ENCODE results near the gene SLC13A4.
A peak's percentile ranks its signal among the peaks of the same experiment; 100 is the strongest.
"Not testable (repeated sequence)": the region's sequence is repeated elsewhere in the genome, so short reads cannot be mapped to it uniquely, and the experiment has no call there.

SLC13A4 gene

DNA sequence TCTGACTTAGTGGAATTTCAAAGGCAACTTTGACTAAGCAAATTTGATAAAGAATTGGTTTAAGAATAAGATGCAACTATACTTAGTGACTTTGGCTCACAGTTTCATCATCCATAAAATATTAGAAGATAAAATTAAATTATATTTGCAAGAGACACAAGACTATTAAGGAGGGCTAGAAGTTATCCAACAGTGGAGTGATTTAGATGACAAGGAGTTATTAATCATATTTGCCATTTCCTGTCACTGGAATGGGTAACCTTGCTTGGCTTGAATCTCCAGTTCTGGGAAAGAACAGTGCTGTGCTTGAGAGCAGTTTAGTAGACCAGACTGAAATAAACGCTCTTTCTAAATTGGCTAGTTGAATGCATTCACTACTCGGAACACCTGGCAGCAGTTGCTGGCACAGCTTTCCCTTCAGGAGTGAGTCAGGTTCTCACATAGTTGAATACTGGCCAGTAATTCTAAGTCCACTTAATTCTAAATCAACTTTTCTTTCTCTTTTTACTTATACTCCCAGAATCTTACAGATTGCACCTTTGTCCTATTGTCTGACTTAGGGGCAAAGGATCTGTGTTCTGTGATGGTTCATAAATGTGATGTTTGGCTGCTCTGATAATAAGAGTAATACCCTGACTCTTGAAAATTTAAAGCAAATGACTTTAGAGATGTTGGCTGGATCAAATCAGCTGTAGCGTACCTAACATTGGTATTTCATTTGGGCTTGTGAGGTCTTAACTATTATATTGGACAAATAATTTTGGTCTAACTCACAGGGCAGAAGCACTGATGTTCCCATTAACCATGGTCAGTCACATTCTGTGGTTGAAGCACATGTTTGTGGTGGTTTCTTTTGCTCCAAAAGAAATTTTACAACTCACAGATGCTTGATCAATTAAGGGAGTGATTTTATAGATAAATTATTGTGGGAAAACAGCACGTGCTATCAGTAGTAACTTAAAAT, 49.1 kb downstream of the SLC13A4 start:
- no peak overlapping the region for H3K4me3 ChIP-seq (ENCODE audit: low read depth, low read length)
- no peak for DNase-seq (ENCODE audit: low read depth)
- TF ChIP-seq, protein P1, sequence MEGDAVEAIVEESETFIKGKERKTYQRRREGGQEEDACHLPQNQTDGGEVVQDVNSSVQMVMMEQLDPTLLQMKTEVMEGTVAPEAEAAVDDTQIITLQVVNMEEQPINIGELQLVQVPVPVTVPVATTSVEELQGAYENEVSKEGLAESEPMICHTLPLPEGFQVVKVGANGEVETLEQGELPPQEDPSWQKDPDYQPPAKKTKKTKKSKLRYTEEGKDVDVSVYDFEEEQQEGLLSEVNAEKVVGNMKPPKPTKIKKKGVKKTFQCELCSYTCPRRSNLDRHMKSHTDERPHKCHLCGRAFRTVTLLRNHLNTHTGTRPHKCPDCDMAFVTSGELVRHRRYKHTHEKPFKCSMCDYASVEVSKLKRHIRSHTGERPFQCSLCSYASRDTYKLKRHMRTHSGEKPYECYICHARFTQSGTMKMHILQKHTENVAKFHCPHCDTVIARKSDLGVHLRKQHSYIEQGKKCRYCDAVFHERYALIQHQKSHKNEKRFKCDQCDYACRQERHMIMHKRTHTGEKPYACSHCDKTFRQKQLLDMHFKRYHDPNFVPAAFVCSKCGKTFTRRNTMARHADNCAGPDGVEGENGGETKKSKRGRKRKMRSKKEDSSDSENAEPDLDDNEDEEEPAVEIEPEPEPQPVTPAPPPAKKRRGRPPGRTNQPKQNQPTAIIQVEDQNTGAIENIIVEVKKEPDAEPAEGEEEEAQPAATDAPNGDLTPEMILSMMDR (IDR thresholded peaks at IDR 0.05; ENCODE audit: insufficient read depth, low read depth, low read length, missing control alignments): no peak

DNA sequence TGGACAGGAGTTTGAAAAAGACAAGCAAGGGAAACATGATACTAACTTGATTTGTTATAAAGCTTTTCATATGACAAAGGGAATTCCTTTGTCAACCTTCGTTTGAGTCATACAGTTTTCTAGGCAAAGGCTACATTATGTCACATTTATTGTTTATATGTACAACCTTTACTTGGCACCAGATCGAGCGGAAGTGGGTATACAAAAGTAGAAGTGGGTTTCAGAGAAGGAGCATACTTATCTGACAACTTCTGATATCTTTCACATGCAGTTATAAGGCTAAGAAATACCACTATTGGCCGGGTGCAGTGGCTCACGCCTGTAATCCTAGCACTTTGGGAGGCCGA, 54.7 kb downstream of the SLC13A4 start:
- DNase-seq (ENCODE audit: low read depth): no peak

DNA sequence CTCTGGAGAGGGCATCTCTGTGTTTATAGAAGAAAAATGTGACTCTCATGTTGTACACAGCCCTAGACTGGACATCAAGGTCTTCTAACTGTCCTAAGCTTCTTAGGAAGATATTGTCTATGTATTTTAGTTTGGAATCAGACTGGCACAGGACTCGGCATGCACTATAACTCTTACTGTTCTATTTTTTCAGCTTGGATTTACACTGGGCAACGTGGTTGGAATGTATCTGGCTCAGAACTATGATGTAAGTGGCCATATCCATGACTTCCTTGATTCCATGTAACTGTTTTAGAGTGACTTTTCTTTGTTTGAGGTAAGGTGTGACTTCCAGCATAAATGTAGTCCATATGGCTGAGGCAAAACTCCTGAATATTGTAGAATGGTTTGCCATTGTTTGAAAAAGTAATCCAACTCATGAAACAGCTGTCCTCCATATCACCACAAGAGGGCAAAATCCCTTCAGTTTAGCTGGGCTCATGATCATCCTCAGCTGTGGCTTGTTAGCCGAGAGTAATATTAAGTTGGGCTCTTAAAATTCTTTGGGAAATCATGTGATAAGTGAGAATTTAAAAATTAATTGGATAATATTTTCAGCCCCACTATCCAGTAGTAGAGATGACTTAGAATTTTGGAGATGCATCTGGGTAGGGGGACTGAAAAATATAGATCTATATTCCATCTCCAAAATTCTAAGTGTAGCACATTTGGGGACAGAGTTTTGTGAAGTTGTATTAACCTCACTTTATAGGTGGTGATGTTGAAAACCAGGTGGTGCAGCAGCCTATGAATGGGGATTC, 55.2 kb downstream of the SLC13A4 start:
- DNase-seq (ENCODE audit: low read depth): peak; percentile 60
- no peak overlapping the region for H3K4me3 ChIP-seq (ENCODE audit: low read depth, low read length)
- TF ChIP-seq, protein P1 (IDR thresholded peaks at IDR 0.05; ENCODE audit: insufficient read depth, low read depth, low read length, missing control alignments): peak; percentile 73

More for the DNA sequence above, 54.7 kb downstream of the SLC13A4 start:
- TF ChIP-seq, protein P1 (IDR thresholded peaks at IDR 0.05; ENCODE audit: insufficient read depth, low read depth, low read length, missing control alignments): no peak
- no peak overlapping the region for H3K4me3 ChIP-seq (ENCODE audit: low read depth, low read length)

DNA sequence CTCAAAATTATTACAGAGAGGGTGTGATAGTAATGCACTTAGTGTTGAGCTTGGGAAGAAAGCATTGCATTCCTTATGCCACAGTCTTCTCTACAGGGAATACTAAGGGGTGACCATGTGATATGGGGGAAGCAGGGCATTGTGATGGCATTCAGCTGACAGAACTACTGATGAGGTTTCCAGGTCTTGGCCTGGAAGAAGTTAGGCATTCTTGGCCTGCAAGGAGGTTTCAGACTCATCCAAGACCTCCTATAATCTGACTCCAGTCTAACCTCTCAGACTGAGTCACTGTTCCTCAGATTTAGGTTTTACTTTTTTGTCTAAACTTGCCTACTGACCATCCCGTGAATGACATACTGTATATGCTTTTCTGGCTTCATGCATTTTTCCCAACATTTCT, 57.8 kb downstream of the SLC13A4 start:
- TF ChIP-seq, protein P1 (IDR thresholded peaks at IDR 0.05; ENCODE audit: insufficient read depth, low read depth, low read length, missing control alignments): no peak
- no peak overlapping the region for H3K4me3 ChIP-seq (ENCODE audit: low read depth, low read length)
- DNase-seq (ENCODE audit: low read depth): no peak

DNA sequence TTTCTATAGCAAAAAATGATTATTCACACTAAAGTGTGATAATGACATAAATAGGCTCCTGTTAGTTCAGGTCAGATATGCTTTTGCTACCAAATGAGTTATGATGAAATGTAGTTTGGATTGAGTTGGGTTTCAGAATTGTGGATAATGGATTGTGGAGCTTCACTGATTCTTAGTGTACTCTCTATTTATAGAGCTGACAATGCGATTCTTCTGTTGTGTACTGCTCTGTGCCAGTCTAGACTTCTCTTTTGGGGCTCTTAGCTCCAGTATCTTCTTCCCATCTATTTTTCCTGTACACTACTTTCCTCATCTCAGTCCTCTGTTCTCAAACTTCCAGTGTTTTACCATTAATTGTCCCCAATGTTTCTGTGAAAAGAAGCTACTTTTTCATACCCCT, 58.2 kb downstream of the SLC13A4 start:
- H3K4me3 ChIP-seq (ENCODE audit: low read depth, low read length): no peak overlapping the region
- no peak for DNase-seq (ENCODE audit: low read depth)
- TF ChIP-seq, protein P1 (IDR thresholded peaks at IDR 0.05; ENCODE audit: insufficient read depth, low read depth, low read length, missing control alignments): no peak

DNA sequence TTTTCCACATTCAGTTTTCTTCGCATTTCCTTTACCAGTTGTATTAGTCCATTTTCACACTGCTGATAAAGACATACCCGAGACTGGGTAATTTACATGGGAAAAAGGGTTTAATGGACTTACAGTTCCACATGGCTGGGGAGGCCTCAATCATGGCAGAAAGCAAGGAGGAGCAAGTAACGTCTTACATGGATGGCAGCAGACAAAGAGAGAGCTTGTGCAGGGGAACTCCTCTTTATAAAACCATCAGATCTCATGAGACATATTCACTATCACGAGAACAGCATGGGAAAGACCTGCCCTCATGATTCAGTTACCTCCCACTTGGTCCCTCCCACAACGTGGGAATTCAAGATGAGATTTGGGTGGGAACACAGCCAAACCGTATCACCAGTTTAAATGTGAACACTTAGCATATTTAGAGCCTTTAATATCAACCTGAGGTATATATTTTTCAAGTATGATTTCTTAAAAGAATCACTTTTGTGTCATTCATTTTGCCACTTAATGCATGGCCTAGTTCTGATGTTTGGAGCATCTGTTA, 59.1 kb downstream of the SLC13A4 start:
- H3K4me3 ChIP-seq (ENCODE audit: low read depth, low read length); DNase-seq (ENCODE audit: low read depth): not testable (repeated sequence)

DNA sequence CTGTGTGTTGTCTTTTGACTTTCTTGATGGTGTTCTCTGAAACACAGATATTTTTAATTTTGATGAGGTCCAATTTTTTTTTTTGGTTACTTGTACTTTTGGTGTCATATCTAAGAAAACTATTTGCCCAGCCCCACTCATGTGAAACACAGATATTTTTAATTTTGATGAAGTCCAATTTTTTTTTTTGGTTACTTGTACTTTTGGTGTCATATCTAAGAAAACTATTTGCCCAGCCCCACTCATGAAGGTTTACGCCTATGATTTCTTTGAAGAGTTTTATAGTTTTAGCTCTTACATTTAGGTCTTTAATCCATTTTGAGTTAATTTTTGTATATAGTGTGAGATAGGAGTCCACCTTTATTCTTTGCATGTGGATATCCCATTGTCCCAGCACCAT, 60.4 kb downstream of the SLC13A4 start:
- not testable (repeated sequence) for DNase-seq (ENCODE audit: low read depth); H3K4me3 ChIP-seq (ENCODE audit: low read depth, low read length)
